Measurements from ENCODE around the gene LRP3. TPM values are rescaled to one million over a fixed set of nuclear protein-coding genes. Genes with fewer than 3 reads are reported as not detected.
"Not testable (repeated sequence)": the region's sequence is repeated elsewhere in the genome, so short reads cannot be mapped to it uniquely, and the experiment has no call there.

Gene LRP3
- total RNA-seq, 1 donor from 2014 or later: 46.9 TPM

DNA sequence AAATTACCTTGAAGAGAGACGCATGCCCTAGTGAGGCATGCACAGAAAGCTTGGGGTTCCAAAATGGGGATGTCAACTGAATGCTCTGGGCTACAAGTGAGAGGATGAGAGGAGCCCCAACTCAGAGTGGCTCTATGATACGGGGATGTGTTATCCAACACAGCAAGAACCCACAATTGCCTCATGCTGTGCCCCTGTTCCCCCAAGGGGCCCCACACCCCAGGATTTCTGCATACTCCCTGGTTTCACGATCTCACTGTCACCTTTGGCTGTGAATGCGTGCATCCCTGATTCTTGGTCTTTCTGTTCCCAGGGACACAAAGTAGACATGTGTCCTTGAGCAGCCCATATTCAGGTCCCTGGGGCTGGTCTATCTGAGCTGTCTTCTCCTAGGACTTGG is 32.9 kb upstream of the LRP3 start:
- Mint-ChIP-seq H3K4me3 (ENCODE audit: unreplicated experiment) (no peak overlapping the region), H3K27ac (ENCODE audit: unreplicated experiment) (no peak overlapping the region), H3K27me3 (ENCODE audit: unreplicated experiment) (no peaks in the 10 kb centered on the region), H3K4me1 (ENCODE audit: low read depth, unreplicated experiment) (no peaks in the 10 kb centered on the region), H3K9me3 (ENCODE audit: unreplicated experiment) (peaks cover 2% of the 10 kb centered on the region), H3K36me3 (ENCODE audit: unreplicated experiment) (peaks cover 13% of the 10 kb centered on the region)
- DNase-seq: no peak
- no peak for TF ChIP-seq CTCF (IDR thresholded peaks at IDR 0.05; ENCODE audit: partially characterized antibody, unreplicated experiment)

- no peaks in the 10 kb centered on the region for H3K4me1 Mint-ChIP-seq (ENCODE audit: low read depth, unreplicated experiment)
- DNase-seq: no peak
- peaks cover 2% of the 10 kb centered on the region for H3K9me3 Mint-ChIP-seq (ENCODE audit: unreplicated experiment)
- H3K27ac Mint-ChIP-seq (ENCODE audit: unreplicated experiment): no peak overlapping the region
- TF ChIP-seq CTCF (IDR thresholded peaks at IDR 0.05; ENCODE audit: partially characterized antibody, unreplicated experiment): no peak
- H3K27me3 Mint-ChIP-seq (ENCODE audit: unreplicated experiment): no peaks in the 10 kb centered on the region
- H3K4me3 Mint-ChIP-seq (ENCODE audit: unreplicated experiment): no peak overlapping the region
- H3K36me3 Mint-ChIP-seq (ENCODE audit: unreplicated experiment): peaks cover 17% of the 10 kb centered on the region
These were observed 30.6 kb upstream of the LRP3 start for GRCh38 chr19:33163481-33163880.

- not testable (repeated sequence) for H3K27ac Mint-ChIP-seq (ENCODE audit: unreplicated experiment); H3K4me3 Mint-ChIP-seq (ENCODE audit: unreplicated experiment); H3K4me1 Mint-ChIP-seq (ENCODE audit: low read depth, unreplicated experiment); H3K27me3 Mint-ChIP-seq (ENCODE audit: unreplicated experiment); DNase-seq; H3K9me3 Mint-ChIP-seq (ENCODE audit: unreplicated experiment)
- peaks cover 12% of the 10 kb centered on the region for H3K36me3 Mint-ChIP-seq (ENCODE audit: unreplicated experiment)
These were observed 28.1 kb upstream of the LRP3 start for GRCh38 chr19:33166037-33166436.

DNA sequence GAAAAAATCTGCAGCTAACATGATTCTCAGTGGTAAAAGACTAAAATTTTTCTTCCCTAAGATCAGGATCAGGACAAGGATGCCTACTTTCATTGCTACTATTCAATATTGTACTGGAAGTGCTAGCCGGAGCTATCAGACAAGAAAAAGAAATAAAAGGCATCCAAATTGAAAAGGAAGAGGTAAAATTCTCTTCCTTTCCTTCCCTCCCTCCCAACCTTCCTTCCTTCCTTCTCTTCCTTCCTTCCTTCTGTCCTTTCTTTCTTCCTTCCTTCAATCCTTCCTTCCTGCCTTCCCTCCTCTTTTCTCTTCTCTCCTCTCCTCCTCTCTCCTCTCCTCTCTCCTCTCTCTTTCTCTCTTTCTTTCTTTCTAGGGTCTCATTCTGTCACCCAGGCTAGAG is 26.7 kb upstream of the LRP3 start:
- no peak overlapping the region for H3K27ac Mint-ChIP-seq (ENCODE audit: unreplicated experiment)
- H3K27me3 Mint-ChIP-seq (ENCODE audit: unreplicated experiment): no peaks in the 10 kb centered on the region
- DNase-seq: no peak
- peaks cover 12% of the 10 kb centered on the region for H3K36me3 Mint-ChIP-seq (ENCODE audit: unreplicated experiment)
- TF ChIP-seq CTCF (IDR thresholded peaks at IDR 0.05; ENCODE audit: partially characterized antibody, unreplicated experiment): no peak
- no peak overlapping the region for H3K4me3 Mint-ChIP-seq (ENCODE audit: unreplicated experiment)
- peaks cover 2% of the 10 kb centered on the region for H3K9me3 Mint-ChIP-seq (ENCODE audit: unreplicated experiment)
- H3K4me1 Mint-ChIP-seq (ENCODE audit: low read depth, unreplicated experiment): no peaks in the 10 kb centered on the region

DNA sequence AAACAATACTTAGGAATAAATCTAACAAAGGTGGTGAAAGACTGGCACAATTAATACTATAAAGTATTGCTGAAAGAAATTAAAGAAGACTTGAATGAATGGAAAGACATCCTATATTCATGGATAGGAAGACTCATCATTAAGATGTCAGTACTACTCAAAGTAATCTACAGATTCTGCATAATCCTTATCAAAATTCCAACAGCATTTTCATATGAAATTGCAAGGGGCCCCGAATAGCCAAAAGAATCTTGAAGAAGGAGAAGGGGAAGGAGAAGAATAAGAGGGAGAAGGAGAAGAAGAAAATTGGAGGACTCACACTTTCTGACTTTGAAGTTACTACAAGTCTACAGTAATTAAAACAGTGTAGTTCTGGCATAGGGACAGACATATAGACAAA is 25.6 kb upstream of the LRP3 start:
- peaks cover 2% of the 10 kb centered on the region for H3K9me3 Mint-ChIP-seq (ENCODE audit: unreplicated experiment)
- DNase-seq: no peak

More for the DNA sequence above, 25.6 kb upstream of the LRP3 start:
- no peak for TF ChIP-seq CTCF (IDR thresholded peaks at IDR 0.05; ENCODE audit: partially characterized antibody, unreplicated experiment)
- H3K36me3 Mint-ChIP-seq (ENCODE audit: unreplicated experiment): peaks cover 12% of the 10 kb centered on the region
- H3K27ac Mint-ChIP-seq (ENCODE audit: unreplicated experiment): no peak overlapping the region
- no peaks in the 10 kb centered on the region for H3K27me3 Mint-ChIP-seq (ENCODE audit: unreplicated experiment)
- H3K4me3 Mint-ChIP-seq (ENCODE audit: unreplicated experiment): no peak overlapping the region
- no peaks in the 10 kb centered on the region for H3K4me1 Mint-ChIP-seq (ENCODE audit: low read depth, unreplicated experiment)

Data from glutamatergic neuron (in vitro differentiated cells).